SU-DHL-6 (cell line): ENCODE data around the gene RPL22.

Source experiments
- H2AFZ ChIP-seq: fragments of 200-600 bp; sonication (generic); 2 replicates; pipeline ENCODE4 v1.6.1; 2014; ENCODE audit warnings: low read depth, mild to moderate bottlenecking, moderate library complexity, mixed read lengths, antibody characterized with exemption, low read length; ENCODE audit not compliant: severe bottlenecking
- H3F3A ChIP-seq: fragments of 200-600 bp; shearing (Covaris generic); 2 replicates; pipeline ENCODE4 v1.6.0; 2016; ENCODE audit warnings: antibody characterized with exemption, mild to moderate bottlenecking; ENCODE audit not compliant: insufficient read depth
- H3K27ac ChIP-seq: fragments of 200-600 bp; sonication (generic); 2 replicates; pipeline ENCODE4 v1.5.1; 2016; ENCODE audit warnings: low read depth, mild to moderate bottlenecking, low read length, moderate library complexity, mixed read lengths
- H3K27me3 ChIP-seq: fragments of 200-600 bp; sonication (generic), shearing (Covaris generic); 2 replicates; pipeline ENCODE4 v1.6.0; 2014; ENCODE audit warnings: mild to moderate bottlenecking, low read length
- H3K36me3 ChIP-seq: fragments of 200-600 bp; sonication (generic); 2 replicates; pipeline ENCODE4 v1.6.1; 2014; ENCODE audit warnings: mild to moderate bottlenecking, low read length, mixed read lengths
- H3K4me2 ChIP-seq: fragments of 300-600, 200-600 bp; shearing (Covaris generic), sonication (generic); 2 replicates; pipeline ENCODE4 v1.6.0; 2014; ENCODE audit warnings: low read length, low read depth, mild to moderate bottlenecking; ENCODE audit not compliant: poor library complexity, severe bottlenecking
- H3K4me3 ChIP-seq: fragments of 200-600 bp; sonication (generic); 2 replicates; pipeline ENCODE4 v1.5.1; 2014; ENCODE audit warnings: antibody characterized with exemption, low read length, mild to moderate bottlenecking, mixed read lengths; ENCODE audit not compliant: insufficient read depth, poor library complexity, severe bottlenecking
- H3K79me2 ChIP-seq: fragments of 200-600 bp; sonication (generic); 2 replicates; pipeline ENCODE4 v1.6.1; 2014; ENCODE audit warnings: mild to moderate bottlenecking, low read length, moderate library complexity; ENCODE audit not compliant: insufficient read depth
- H3K9ac ChIP-seq: fragments of 200-600 bp; sonication (generic); 2 replicates; pipeline ENCODE4 v1.7.0; 2014; ENCODE audit warnings: mild to moderate bottlenecking, low read length
- H3K9me2 ChIP-seq: fragments of 200-600 bp; sonication (generic); replicated peaks from 2 replicates; pipeline ENCODE4 v1.6.1; 2014; ENCODE audit warnings: low read length; ENCODE audit not compliant: insufficient read depth
- H3K9me3 ChIP-seq: fragments of 200-600 bp; sonication (generic); 2 replicates; pipeline ENCODE4 v1.6.1; 2014; ENCODE audit warnings: low read length, mixed read lengths; ENCODE audit not compliant: insufficient read depth
- H4K20me1 ChIP-seq: fragments of 200-600 bp; sonication (generic); 2 replicates; pipeline ENCODE4 v1.6.1; 2014; ENCODE audit warnings: low read depth, mild to moderate bottlenecking, antibody characterized with exemption, low read length, moderate library complexity, mixed read lengths
- CTCF ChIP-seq: fragments of 200-600 bp; sonication (generic); IDR thresholded peaks from one replicate; pipeline ENCODE4 v1.5.1; 2017; ENCODE audit warnings: antibody characterized with exemption, mild to moderate bottlenecking, low read length, moderate library complexity; ENCODE audit not compliant: insufficient read depth, poor library complexity, severe bottlenecking
- EZH2phosphoT487 ChIP-seq: fragments of 200-600 bp; sonication (generic), shearing (Covaris generic); conservative IDR thresholded peaks from 2 replicates; pipeline ENCODE4 v1.6.1; 2018; ENCODE audit warnings: mild to moderate bottlenecking, antibody characterized with exemption, low read length, moderate library complexity, mixed read lengths

The RPL22 gene

DNA sequence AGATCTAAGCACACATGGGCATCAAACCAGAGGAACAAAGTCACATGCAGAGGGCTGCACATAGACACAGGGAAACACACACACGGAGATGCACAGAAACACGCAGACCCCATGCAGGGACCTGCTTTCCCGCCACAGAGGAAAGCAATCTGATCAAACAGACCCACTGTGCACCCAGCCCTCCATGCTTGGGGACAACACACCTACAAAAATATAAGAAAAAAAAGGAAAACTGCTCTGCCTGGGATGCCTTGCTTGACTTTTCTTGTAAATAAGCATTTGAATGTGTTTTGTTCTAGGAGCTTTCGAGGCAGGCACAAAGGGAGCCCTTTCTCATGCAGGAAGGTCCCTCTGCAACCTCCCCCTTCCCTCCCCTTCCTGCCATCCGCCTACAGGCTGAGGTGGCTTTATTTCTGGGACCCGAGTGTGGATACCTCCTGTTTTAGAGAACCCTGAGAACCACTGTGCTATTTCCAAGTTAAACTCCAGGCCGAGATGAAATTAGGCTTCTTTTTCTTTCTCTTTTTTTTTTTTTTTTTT lies 39.9 kb upstream of the RPL22 start:
- Histone ChIP-seq H3K4me2 (no peak overlapping the region), H3K36me3 (0 out of 2 replicates have a peak, but pooled peaks cover under 1% of the 10 kb centered on the region), H3K27me3 (no peaks in the 10 kb centered on the region), H3F3A (no peaks in the 10 kb centered on the region), H3K79me2 (peaks cover 12% of the 10 kb centered on the region), H4K20me1 (no peaks in the 10 kb centered on the region), H3K4me3 (no peak overlapping the region), H3K9me3 (no peaks in the 10 kb centered on the region), H2AFZ (no peak overlapping the region), H3K27ac (no peak overlapping the region), H3K9ac (no peak overlapping the region), H3K9me2 (no peaks in the 10 kb centered on the region)
- TF ChIP-seq CTCF = no peak
- no peak for TF ChIP-seq EZH2phosphoT487

DNA sequence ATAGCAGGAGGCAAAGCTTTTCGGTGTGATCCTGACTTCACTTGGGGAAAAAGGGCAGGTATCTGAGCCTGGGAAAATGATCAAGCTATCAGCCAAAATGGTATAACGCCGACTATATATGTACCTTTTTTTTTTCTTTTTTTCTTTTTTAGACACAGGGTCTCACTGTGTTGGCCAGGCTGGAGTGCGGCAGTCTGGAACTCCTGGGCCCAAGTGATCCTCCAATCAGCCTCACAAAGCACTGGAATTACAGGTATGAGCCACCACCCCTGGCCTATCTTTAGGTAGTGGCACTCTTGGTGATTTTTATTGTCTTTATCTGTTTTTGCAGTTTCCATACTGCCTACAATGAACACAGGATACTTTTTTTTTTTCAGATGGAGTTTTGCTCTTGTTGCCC lies 37.7 kb upstream of the RPL22 start:
- no peaks in the 10 kb centered on the region for H3K9me3 ChIP-seq
- H3K79me2 ChIP-seq = peaks cover 24% of the 10 kb centered on the region
- no peak overlapping the region for H3K9ac ChIP-seq
- H3K4me3 ChIP-seq = no peak overlapping the region
- H3K27me3 ChIP-seq = no peaks in the 10 kb centered on the region
- H3F3A ChIP-seq = no peaks in the 10 kb centered on the region
- H3K9me2 ChIP-seq = no peaks in the 10 kb centered on the region
- H4K20me1 ChIP-seq = no peaks in the 10 kb centered on the region
- H3K36me3 ChIP-seq = peaks cover 5% of the 10 kb centered on the region; the same call in 1 of the 2 replicates
- TF ChIP-seq EZH2phosphoT487 (no peak), CTCF (no peak)
- H3K4me2 ChIP-seq = no peak overlapping the region
- H2AFZ ChIP-seq = no peak overlapping the region
- H3K27ac ChIP-seq = no peak overlapping the region

- Histone ChIP-seq H3K36me3 (peaks cover 11% of the 10 kb centered on the region; the same call in 1 of the 2 replicates), H3K27ac (peak overlapping the region; percentile 56), H3K4me3 (peak overlapping the region; percentile 96), H2AFZ (no peak overlapping the region), H3K79me2 (peaks cover 24% of the 10 kb centered on the region), H3K9me2 (no peaks in the 10 kb centered on the region), H3K27me3 (no peaks in the 10 kb centered on the region), H3K9ac (peak overlapping the region; percentile 84), H3F3A (peaks cover 11% of the 10 kb centered on the region; the same call in 1 of the 2 replicates), H4K20me1 (no peaks in the 10 kb centered on the region), H3K9me3 (no peaks in the 10 kb centered on the region), H3K4me2 (peak overlapping the region; percentile 82)
- TF ChIP-seq CTCF (no peak), EZH2phosphoT487 (no peak)
Measured at GRCh38 chr1:6235296-6235677, 35.9 kb upstream of the RPL22 start.
